ENCODE measurements around the gene POLR2E. TPM values are rescaled to one million over a fixed set of nuclear protein-coding genes. Genes with fewer than 3 reads are reported as not detected.

POLR2E gene
- total and polyA plus RNA-seq, 2 of the 13 experiments (the other 11 are each of a cell fraction or from before 2014, with no cell fraction given) = 140 to 272 TPM

- TF ChIP-seq ZKSCAN8 (CRISPR knock-in tag; IDR thresholded peaks at IDR 0.05; ENCODE audit: borderline replicate concordance) (peak; percentile 98), HOXA7 (CRISPR knock-in tag; IDR thresholded peaks at IDR 0.05) (no peak), TCF7L2 (IDR thresholded peaks at IDR 0.05; ENCODE audit: low read depth, low read length) (no peak), SPEN (CRISPR knock-in tag; IDR thresholded peaks at IDR 0.05; ENCODE audit: low read depth) (0 out of 2 replicates have a peak, but pooled peaks have one; percentile 37), ASH2L (IDR thresholded peaks at IDR 0.05; ENCODE audit: insufficient read length, low read depth, low read length) (peak; percentile 30), PHF21A (CRISPR knock-in tag; IDR thresholded peaks at IDR 0.05) (peak; percentile 58; the same call in 1 of the 2 replicates), NFYB (CRISPR knock-in tag; IDR thresholded peaks at IDR 0.05) (peak; percentile 99), ZBTB4 (CRISPR knock-in tag; IDR thresholded peaks at IDR 0.05; ENCODE audit: borderline replicate concordance) (no peak), SIN3A (IDR thresholded peaks at IDR 0.05; ENCODE audit: borderline replicate concordance, low read depth, low read length) (peak; percentile 72; the same call in 1 of the 2 replicates), MEIS2 (CRISPR knock-in tag; IDR thresholded peaks at IDR 0.05) (0 out of 2 replicates have a peak, but pooled peaks have one; percentile 56)
- TF ChIP-seq, protein P1, sequence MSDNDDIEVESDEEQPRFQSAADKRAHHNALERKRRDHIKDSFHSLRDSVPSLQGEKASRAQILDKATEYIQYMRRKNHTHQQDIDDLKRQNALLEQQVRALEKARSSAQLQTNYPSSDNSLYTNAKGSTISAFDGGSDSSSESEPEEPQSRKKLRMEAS (IDR thresholded peaks at IDR 0.05) = peak; percentile 31; the same call in 1 of the 2 replicates
- TF ChIP-seq, protein P2, sequence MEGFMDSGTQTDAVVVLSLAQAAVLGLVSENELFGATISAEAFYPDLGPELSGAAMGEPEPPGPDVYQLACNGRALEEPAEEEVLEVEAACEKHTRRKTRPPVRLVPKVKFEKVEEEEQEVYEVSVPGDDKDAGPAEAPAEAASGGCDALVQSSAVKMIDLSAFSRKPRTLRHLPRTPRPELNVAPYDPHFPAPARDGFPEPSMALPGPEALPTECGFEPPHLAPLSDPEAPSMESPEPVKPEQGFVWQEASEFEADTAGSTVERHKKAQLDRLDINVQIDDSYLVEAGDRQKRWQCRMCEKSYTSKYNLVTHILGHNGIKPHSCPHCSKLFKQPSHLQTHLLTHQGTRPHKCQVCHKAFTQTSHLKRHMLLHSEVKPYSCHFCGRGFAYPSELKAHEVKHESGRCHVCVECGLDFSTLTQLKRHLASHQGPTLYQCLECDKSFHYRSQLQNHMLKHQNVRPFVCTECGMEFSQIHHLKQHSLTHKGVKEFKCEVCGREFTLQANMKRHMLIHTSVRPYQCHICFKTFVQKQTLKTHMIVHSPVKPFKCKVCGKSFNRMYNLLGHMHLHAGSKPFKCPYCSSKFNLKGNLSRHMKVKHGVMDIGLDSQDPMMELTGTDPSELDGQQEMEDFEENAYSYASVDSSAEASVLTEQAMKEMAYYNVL (CRISPR knock-in tag; IDR thresholded peaks at IDR 0.05; ENCODE audit: borderline replicate concordance) = no peak
- TF ChIP-seq, protein P3, sequence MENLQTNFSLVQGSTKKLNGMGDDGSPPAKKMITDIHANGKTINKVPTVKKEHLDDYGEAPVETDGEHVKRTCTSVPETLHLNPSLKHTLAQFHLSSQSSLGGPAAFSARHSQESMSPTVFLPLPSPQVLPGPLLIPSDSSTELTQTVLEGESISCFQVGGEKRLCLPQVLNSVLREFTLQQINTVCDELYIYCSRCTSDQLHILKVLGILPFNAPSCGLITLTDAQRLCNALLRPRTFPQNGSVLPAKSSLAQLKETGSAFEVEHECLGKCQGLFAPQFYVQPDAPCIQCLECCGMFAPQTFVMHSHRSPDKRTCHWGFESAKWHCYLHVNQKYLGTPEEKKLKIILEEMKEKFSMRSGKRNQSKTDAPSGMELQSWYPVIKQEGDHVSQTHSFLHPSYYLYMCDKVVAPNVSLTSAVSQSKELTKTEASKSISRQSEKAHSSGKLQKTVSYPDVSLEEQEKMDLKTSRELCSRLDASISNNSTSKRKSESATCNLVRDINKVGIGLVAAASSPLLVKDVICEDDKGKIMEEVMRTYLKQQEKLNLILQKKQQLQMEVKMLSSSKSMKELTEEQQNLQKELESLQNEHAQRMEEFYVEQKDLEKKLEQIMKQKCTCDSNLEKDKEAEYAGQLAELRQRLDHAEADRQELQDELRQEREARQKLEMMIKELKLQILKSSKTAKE (CRISPR knock-in tag; IDR thresholded peaks at IDR 0.05; ENCODE audit: borderline replicate concordance) = no peak
Observed at GRCh38 chr19:1040476-1041271, 54.5 kb downstream of the POLR2E start (continued).
